HUDEP-2 (cell line): ENCODE measurements around the gene RAN.

Experiments
- DNase-seq, 76 experiments: peaks; one replicate each; lab custom pipeline; 2025; ENCODE audit not compliant: unreplicated experiment in 76 of 76; lab: John Stamatoyannopoulos, UW

RAN gene

DNA sequence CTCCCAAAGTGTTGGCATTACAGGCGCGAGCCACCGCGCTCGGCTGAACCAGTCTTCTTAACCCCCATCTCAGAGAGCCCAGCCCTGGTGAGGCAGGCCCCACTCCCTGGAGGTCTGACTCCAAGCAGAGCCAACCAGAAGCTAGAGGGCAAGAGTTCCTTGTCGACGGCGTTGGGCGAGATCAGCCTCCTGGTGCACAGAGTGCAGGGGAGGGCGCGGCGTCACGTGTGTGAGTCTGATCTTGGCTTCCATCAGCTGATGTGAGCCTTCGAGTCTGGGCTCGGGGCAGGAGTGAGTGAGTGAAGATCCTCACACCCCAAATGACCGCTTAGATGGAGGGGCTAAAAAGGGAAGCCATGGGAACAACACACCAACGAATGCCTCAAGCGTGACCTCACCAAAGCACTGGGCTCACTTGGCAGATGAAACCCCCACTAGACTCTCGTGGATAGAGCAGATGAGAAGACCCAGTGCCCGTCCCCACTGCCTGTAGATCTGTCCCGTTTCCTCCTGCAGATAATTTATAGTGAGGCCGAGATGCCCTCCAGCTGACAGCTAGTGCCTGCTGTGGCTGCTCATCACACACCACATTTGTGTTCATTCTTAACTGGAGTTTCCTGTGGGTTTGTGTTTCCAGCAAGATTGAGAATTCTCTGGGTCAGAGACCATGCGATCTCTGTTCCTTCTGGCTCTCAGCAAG, 53.2 kb downstream of the RAN start:
- DNase-seq, result no peak

- DNase-seq, result no peak
Measured at GRCh38 chr12:130925666-130926015, 53.8 kb downstream of the RAN start.
